Activated CD4-positive, alpha-beta T cell treated with anti-CD3 and anti-CD28 coated beads, Interleukin-2, amount 50 U/mL, for 4 hours (primary cell): Measurements from ENCODE around the gene DAZ1.
"Not testable (repeated sequence)": the region's sequence is repeated elsewhere in the genome, so short reads cannot be mapped to it uniquely, and the experiment has no call there.

Experiments used
- DNase-seq, 2 experiments: peaks; one replicate each; pipeline ENCODE4 v3.0.0-alpha.2; 2020

DAZ1 gene

GRCh38 chrY:23198908-23199307 is at the start of gene DAZ1:
Gene DAZ1, minus strand, starts transcription at chrY:23199008. Its CDS starts 208 bp downstream, at chrY:23198800.
- not testable (repeated sequence) for DNase-seq

GRCh38 chrY:23219233-23219632 is 20.4 kb upstream of the DAZ1 start, which contains the start of gene DAZ2:
Gene DAZ2, plus strand, starts transcription at chrY:23219533. Its CDS starts 208 bp downstream, at chrY:23219741.
- DNase-seq, result not testable (repeated sequence)

- not testable (repeated sequence) for DNase-seq
Measured at GRCh38 chrY:23210681-23211080, 11.9 kb upstream of the DAZ1 start.

GRCh38 chrY:23209802-23210495 is 11.1 kb upstream of the DAZ1 start:
- DNase-seq, result not testable (repeated sequence)

- not testable (repeated sequence) for DNase-seq
Measured at GRCh38 chrY:23207455-23207854, 8.6 kb upstream of the DAZ1 start.
